ENCODE measurements around the gene ACOT12. TPM values are rescaled to one million over a fixed set of nuclear protein-coding genes. Genes with fewer than 3 reads are reported as not detected.

The ACOT12 gene
- total RNA-seq, 1 donor from 2014 or later, result not detected

DNA sequence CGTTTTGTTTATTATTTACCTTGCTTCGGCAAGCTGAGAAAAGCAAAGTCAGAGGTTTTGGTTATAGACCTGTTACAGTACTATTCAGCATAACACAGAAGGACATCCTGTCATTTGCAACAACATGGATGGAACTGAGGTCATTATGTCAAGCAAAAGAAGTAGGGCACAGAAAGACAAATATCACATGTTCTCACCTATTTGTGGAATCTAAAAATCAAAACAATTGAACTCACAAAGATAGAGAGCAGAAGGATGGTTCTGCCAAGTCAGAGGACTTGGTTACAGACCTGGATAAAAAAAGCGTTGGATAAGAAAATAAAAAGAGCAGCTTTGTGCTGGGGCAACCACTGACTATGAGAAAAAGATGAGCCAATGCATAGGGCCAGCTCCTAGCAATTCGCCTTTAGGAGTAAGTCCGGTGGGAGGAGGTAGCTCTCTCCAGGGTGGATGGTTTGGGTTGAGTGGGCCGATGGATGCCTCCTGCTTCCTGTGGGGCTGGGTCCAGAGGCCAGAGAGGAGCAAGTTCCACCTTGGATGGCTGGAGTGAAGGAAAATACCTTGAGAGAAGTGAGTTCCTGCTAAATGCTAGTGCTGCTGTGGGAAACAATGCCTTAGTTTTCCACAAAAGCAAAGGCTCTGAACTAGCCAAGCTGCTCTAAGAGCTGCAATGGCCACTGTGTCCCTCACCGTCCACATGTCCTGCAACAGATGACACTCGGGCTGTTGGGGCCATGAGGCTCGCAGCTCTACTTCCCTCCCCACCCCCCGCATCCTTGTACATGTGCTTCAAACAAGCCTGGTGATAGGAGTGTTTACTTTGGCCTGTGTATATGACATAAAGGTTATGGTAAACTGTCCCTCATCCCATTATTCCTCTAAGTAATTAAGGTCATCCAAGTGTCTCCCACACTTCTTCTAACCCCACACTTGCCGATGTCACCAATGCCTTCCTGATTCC is 38.4 kb downstream of the ACOT12 start:
- Histone ChIP-seq H3K27me3 (no peaks in the 10 kb centered on the region), H3K9me3 (no peaks in the 10 kb centered on the region), H3K27ac (no peak overlapping the region), H3K4me3 (no peak overlapping the region), H3K36me3 (no peaks in the 10 kb centered on the region), H3K4me1 (no peaks in the 10 kb centered on the region)
- TF ChIP-seq, protein P1, sequence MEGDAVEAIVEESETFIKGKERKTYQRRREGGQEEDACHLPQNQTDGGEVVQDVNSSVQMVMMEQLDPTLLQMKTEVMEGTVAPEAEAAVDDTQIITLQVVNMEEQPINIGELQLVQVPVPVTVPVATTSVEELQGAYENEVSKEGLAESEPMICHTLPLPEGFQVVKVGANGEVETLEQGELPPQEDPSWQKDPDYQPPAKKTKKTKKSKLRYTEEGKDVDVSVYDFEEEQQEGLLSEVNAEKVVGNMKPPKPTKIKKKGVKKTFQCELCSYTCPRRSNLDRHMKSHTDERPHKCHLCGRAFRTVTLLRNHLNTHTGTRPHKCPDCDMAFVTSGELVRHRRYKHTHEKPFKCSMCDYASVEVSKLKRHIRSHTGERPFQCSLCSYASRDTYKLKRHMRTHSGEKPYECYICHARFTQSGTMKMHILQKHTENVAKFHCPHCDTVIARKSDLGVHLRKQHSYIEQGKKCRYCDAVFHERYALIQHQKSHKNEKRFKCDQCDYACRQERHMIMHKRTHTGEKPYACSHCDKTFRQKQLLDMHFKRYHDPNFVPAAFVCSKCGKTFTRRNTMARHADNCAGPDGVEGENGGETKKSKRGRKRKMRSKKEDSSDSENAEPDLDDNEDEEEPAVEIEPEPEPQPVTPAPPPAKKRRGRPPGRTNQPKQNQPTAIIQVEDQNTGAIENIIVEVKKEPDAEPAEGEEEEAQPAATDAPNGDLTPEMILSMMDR (IDR thresholded peaks at IDR 0.05), result no peak
- TF ChIP-seq POLR2AphosphoS5 (IDR thresholded peaks at IDR 0.05; ENCODE audit: insufficient read depth in 1 of 2, low read depth in 1 of 2), result no peak
- TF ChIP-seq POLR2A (IDR thresholded peaks at IDR 0.05), result no peak
- intact Hi-C loops (cut with DNase I), result no loop called here
- DNase-seq (ENCODE audit: extremely low spot score in 2 of 2), result no peak

DNA sequence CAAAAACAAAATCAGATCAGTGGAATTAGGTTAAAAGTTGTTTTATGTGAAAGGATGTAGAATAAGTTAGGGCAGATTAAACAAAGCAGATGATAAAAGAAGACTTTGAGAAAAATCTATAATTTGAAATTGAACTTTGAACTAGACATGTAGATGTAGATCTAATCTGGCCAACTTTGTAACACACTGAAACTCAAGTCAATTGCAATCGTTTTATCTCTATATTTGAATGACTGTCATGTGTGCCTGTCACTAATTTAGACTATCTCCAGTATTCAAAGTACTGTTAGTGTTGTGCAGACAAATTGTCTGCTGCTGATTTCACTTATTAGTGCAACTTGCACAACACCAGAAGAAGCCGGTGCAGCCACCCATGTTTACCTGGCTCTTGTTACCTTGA is 39.8 kb downstream of the ACOT12 start:
- intact Hi-C loops (cut with DNase I), result no loop called here
- no peak overlapping the region for H3K4me3 ChIP-seq
- H3K4me1 ChIP-seq, result no peaks in the 10 kb centered on the region

DNA sequence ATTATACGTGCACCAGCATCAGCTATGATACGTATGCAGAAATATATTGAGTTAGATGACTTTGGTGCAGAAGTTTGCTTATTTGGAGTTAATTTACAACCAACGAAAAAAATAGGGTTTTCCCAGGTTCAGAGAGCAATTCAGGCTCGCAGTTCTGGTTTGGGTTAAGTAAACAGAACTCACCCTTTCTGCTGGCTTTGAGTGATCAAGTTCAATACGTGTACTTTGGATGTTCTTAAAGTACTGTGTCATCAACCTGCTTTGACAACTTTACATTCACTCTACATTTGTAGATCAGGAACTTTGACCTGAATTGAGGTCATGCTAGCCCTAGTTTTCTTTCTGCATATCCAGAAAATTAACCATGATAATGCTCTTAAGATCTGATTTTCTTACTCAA is 40.7 kb downstream of the ACOT12 start:
- DNase-seq (ENCODE audit: extremely low spot score in 2 of 2), result no peak
- Histone ChIP-seq H3K36me3 (no peaks in the 10 kb centered on the region), H3K9me3 (no peaks in the 10 kb centered on the region), H3K4me1 (no peaks in the 10 kb centered on the region), H3K27ac (no peak overlapping the region), H3K4me3 (no peak overlapping the region), H3K27me3 (no peaks in the 10 kb centered on the region)
- TF ChIP-seq POLR2A (IDR thresholded peaks at IDR 0.05) (no peak), POLR2AphosphoS5 (IDR thresholded peaks at IDR 0.05; ENCODE audit: insufficient read depth in 1 of 2, low read depth in 1 of 2) (no peak)
- TF ChIP-seq, protein P1 (IDR thresholded peaks at IDR 0.05), result no peak
- intact Hi-C loops (cut with DNase I), result no loop called here

More for the DNA sequence above, 39.8 kb downstream of the ACOT12 start:
- DNase-seq (ENCODE audit: extremely low spot score in 2 of 2), result no peak
- H3K27me3 ChIP-seq, result no peaks in the 10 kb centered on the region
- H3K9me3 ChIP-seq, result no peaks in the 10 kb centered on the region
- no peak overlapping the region for H3K27ac ChIP-seq
- no peaks in the 10 kb centered on the region for H3K36me3 ChIP-seq
- TF ChIP-seq, protein P1 (IDR thresholded peaks at IDR 0.05), result no peak
- TF ChIP-seq POLR2AphosphoS5 (IDR thresholded peaks at IDR 0.05; ENCODE audit: insufficient read depth in 1 of 2, low read depth in 1 of 2), result no peak
- no peak for TF ChIP-seq POLR2A (IDR thresholded peaks at IDR 0.05)

DNA sequence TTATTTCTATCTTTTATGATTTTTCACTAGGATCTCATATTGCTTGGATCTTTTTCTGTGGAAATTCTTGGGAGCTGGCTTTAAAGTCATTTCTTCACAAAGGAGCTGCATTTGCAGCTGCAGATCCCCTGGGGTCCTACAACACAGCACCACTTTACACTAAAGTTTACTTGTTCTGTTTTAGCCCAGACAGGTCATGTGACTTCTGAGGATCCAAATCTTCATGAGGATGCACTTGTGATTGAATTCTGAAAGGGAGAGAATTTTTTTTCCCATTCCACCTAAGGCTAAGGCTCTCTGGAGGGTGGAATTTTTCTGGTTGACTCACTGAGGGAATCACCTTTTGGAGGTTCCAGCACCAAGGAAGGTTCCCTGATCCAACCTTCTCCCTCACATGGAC is 43.4 kb downstream of the ACOT12 start:
- no peak for DNase-seq (ENCODE audit: extremely low spot score in 2 of 2)
- TF ChIP-seq POLR2AphosphoS5 (IDR thresholded peaks at IDR 0.05; ENCODE audit: insufficient read depth in 1 of 2, low read depth in 1 of 2), result no peak
- TF ChIP-seq, protein P1 (IDR thresholded peaks at IDR 0.05), result no peak
- TF ChIP-seq POLR2A (IDR thresholded peaks at IDR 0.05), result no peak
- Histone ChIP-seq H3K36me3 (no peaks in the 10 kb centered on the region), H3K4me1 (no peaks in the 10 kb centered on the region), H3K9me3 (no peaks in the 10 kb centered on the region), H3K4me3 (no peak overlapping the region), H3K27ac (no peak overlapping the region), H3K27me3 (no peaks in the 10 kb centered on the region)
- intact Hi-C loops (cut with DNase I), result no loop called here

DNA sequence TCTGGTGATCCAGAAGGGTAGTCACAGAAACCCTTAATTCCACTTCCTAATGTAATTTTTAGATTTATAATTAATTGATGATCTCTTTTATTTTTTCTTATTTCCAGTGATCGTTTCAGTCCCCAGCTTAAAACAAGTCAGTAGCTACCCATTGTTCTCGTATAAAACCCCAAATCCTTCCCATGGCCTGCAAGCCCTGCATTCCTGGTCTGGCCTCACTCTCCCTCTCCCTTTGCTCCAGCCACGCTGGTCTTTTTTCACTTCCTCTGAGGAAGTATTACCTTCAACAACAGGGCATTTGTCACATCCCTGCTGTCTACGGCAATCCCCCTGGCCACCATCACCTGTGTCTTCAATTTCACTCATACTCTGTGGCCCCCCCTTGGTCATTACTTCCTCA is 44.8 kb downstream of the ACOT12 start:
- no peaks in the 10 kb centered on the region for H3K4me1 ChIP-seq
- intact Hi-C loops (cut with DNase I), result no loop called here
- H3K4me3 ChIP-seq, result no peak overlapping the region
- TF ChIP-seq POLR2AphosphoS5 (IDR thresholded peaks at IDR 0.05; ENCODE audit: insufficient read depth in 1 of 2, low read depth in 1 of 2) (no peak), POLR2A (IDR thresholded peaks at IDR 0.05) (no peak)
- TF ChIP-seq, protein P1 (IDR thresholded peaks at IDR 0.05), result no peak
- no peak for DNase-seq (ENCODE audit: extremely low spot score in 2 of 2)
- H3K9me3 ChIP-seq, result no peaks in the 10 kb centered on the region
- no peaks in the 10 kb centered on the region for H3K36me3 ChIP-seq
- H3K27me3 ChIP-seq, result no peaks in the 10 kb centered on the region
- H3K27ac ChIP-seq, result no peak overlapping the region
